Progenitor cell of endocrine pancreas (in vitro differentiated cells): Measurements from ENCODE around the gene CFAP73. TPM values are rescaled to one million over a fixed set of nuclear protein-coding genes. Genes with fewer than 3 reads are reported as not detected.

Experiments used
- DNase-seq: peaks from one replicate; pipeline ENCODE4 v3.0.0; 2021; ENCODE audit warnings: low spot score; ENCODE audit not compliant: unreplicated experiment
- H3K27ac Mint-ChIP-seq: 2 replicates; pipeline ENCODE4 v1.8.0; 2021; ENCODE audit warnings: mild to moderate bottlenecking, moderate library complexity, mixed read lengths
- H3K27me3 Mint-ChIP-seq: 2 replicates; pipeline ENCODE4 v1.8.0; 2021; ENCODE audit warnings: mixed read lengths
- H3K36me3 Mint-ChIP-seq: 2 replicates; pipeline ENCODE4 v1.8.0; 2022; ENCODE audit warnings: mixed read lengths; ENCODE audit not compliant: insufficient read depth
- H3K4me1 Mint-ChIP-seq: 2 replicates; pipeline ENCODE4 v1.8.0; 2021; ENCODE audit warnings: low read depth, mixed read lengths
- H3K4me3 Mint-ChIP-seq: 2 replicates; pipeline ENCODE4 v1.8.0; 2021; ENCODE audit warnings: low read depth, mild to moderate bottlenecking, moderate library complexity, mixed read lengths
- H3K9me3 Mint-ChIP-seq: 2 replicates; pipeline ENCODE4 v1.8.0; 2021; ENCODE audit warnings: low read depth, mixed read lengths
- CTCF ChIP-seq: fragments of 200-600 bp; sonication (generic); IDR thresholded peaks from one replicate; pipeline ENCODE4 v1.5.0; 2021; ENCODE audit warnings: antibody characterized with exemption, mild to moderate bottlenecking; ENCODE audit not compliant: unreplicated experiment
- total RNA-seq: library from RNA; stranded (reverse); gene quantifications from 2 replicates; pipeline ENCODE4 v1.2.1, GENCODE V29; 2021

Gene CFAP73
- total RNA-seq, 1 donor from 2014 or later: not detected

GRCh38 chr12:113142886-113143332, 6.6 kb upstream of the CFAP73 start:
- DNase-seq: no peak
- no peak overlapping the region for H3K4me3 Mint-ChIP-seq
- no peak for TF ChIP-seq CTCF
- H3K9me3 Mint-ChIP-seq: peaks cover 5% of the 10 kb centered on the region
- no peaks in the 10 kb centered on the region for H3K4me1 Mint-ChIP-seq
- H3K36me3 Mint-ChIP-seq: no peaks in the 10 kb centered on the region
- H3K27me3 Mint-ChIP-seq: peaks cover 11% of the 10 kb centered on the region
- no peak overlapping the region for H3K27ac Mint-ChIP-seq

DNA sequence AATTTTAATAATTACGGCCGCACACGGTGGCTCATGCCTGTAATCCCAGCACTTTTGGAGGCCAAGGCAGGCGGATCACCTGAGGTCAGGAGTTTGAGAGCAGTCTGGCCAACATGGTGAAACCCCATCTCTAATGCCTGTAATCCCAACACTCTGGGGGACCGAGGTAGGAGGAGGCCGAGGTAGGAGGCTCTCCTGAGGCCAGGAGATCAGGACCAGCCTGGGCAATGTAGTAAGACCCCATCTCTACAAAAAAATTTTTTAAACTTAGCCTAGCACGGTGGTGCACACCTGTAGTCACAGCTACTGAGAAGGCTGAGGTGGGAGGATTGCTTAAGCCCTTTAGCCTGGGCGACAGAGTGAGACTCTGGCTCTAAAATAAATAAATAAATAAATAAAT, 5.6 kb upstream of the CFAP73 start:
- Mint-ChIP-seq H3K36me3 (no peaks in the 10 kb centered on the region), H3K27ac (no peak overlapping the region), H3K27me3 (peaks cover 8% of the 10 kb centered on the region), H3K4me3 (no peak overlapping the region), H3K4me1 (no peaks in the 10 kb centered on the region), H3K9me3 (peaks cover 5% of the 10 kb centered on the region)
- TF ChIP-seq CTCF: no peak
- no peak for DNase-seq

DNA sequence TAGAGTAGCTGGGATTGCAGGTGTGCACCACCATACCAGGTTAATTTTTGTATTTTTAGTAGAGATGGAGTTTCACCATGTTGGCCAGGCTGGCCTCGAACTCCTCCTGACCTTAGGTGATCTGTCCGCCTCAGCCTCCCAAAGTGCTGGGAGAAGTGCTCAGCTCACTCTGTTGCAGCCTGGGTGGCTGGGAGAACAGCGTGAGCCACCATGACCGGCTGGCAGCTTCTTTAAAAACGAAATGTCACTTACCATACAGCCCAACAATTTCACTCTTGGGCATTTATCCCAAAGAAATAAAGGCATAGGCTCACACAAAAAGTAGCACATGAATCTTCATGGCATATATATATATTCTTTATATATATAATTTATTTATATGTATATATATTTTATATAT, 4.7 kb upstream of the CFAP73 start:
- no peak overlapping the region for H3K27ac Mint-ChIP-seq
- peaks cover 5% of the 10 kb centered on the region for H3K9me3 Mint-ChIP-seq
- peaks cover 10% of the 10 kb centered on the region for H3K27me3 Mint-ChIP-seq
- no peak overlapping the region for H3K4me3 Mint-ChIP-seq
- peaks cover 3% of the 10 kb centered on the region for H3K4me1 Mint-ChIP-seq
- no peak for DNase-seq
- H3K36me3 Mint-ChIP-seq: no peaks in the 10 kb centered on the region
- TF ChIP-seq CTCF: no peak

GRCh38 chr12:113145720-113146551, 3.6 kb upstream of the CFAP73 start:
- H3K4me1 Mint-ChIP-seq: peaks cover 4% of the 10 kb centered on the region
- TF ChIP-seq CTCF: no peak
- H3K27me3 Mint-ChIP-seq: peaks cover 13% of the 10 kb centered on the region
- H3K27ac Mint-ChIP-seq: no peak overlapping the region
- peaks cover 5% of the 10 kb centered on the region for H3K9me3 Mint-ChIP-seq
- no peak overlapping the region for H3K4me3 Mint-ChIP-seq
- no peak for DNase-seq
- no peaks in the 10 kb centered on the region for H3K36me3 Mint-ChIP-seq

DNA sequence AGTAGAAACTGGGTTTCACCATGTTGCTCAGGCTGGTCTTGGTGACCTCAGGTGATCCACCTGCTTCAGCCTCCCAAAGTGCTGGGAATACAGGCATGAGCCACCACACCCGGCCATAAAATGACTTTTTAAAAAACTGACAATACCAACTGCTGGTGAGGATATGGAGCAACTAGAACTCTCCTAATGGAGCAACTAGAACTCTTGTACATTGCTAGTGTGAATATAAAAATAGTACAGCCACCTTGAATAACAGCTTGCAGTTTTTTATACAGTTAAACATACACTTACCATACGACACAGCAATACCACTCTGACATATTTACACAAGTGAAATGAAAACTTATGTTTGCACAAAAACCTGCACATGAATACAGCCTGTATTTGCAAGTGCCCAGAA, 2.5 kb upstream of the CFAP73 start:
- Mint-ChIP-seq H3K4me1 (peaks cover 4% of the 10 kb centered on the region), H3K9me3 (peaks cover 5% of the 10 kb centered on the region), H3K27me3 (peaks cover 17% of the 10 kb centered on the region), H3K4me3 (no peak overlapping the region), H3K36me3 (no peaks in the 10 kb centered on the region), H3K27ac (no peak overlapping the region)
- no peak for DNase-seq
- TF ChIP-seq CTCF: no peak
